ENCODE measurements around the gene WDCP. TPM values are rescaled to one million over a fixed set of nuclear protein-coding genes. Genes with fewer than 3 reads are reported as not detected.

WDCP gene
- total RNA-seq, 1 experiment from 2014 or later, result 19.9 TPM

- Histone ChIP-seq H4K20me1 (ENCODE audit: insufficient read depth) (no peaks in the 10 kb centered on the region), H3K27ac (ENCODE audit: low read depth, low read length) (peak overlapping the region; percentile 81), H3K36me3 (ENCODE audit: control insufficient read depth in 1 of 2, insufficient read depth in 2 of 2, low read length in 2 of 2) (peaks cover 11% of the 10 kb centered on the region in 2 experiments; a peak in 3 of 4 replicates), H3K9me3 (ENCODE audit: control insufficient read depth in 1 of 2, insufficient read depth in 1 of 2, low read depth in 1 of 2, low read length in 2 of 2) (no peaks in the 10 kb centered on the region), H3K79me2 (ENCODE audit: insufficient read depth, low read length) (peaks cover 32% of the 10 kb centered on the region), H3K4me3 (replicated peaks in 1 of 2; ENCODE audit: low read depth in 1 of 2, low read length in 2 of 2) (peak overlapping the region; percentile 64 to 77), H3K4me1 (ENCODE audit: control insufficient read depth in 1 of 2, insufficient read depth in 2 of 2, low read length in 2 of 2) (peaks cover 4 to 15% of the 10 kb centered on the region in 2 experiments; a peak in 3 of 4 replicates), H3K9me2 (ENCODE audit: insufficient read depth) (no peaks in the 10 kb centered on the region), H3K27me3 (ENCODE audit: insufficient read depth, low read length) (no peaks in the 10 kb centered on the region), H3K4me2 (ENCODE audit: low read length) (peak overlapping the region; percentile 83), H2AFZ (ENCODE audit: low read depth, low read length, poor library complexity, severe bottlenecking) (no peak overlapping the region), H3K9ac (ENCODE audit: low read length) (peak overlapping the region; percentile 74)
- DNase-seq (ENCODE audit: low read depth, low spot score) (no peak), ATAC-seq (no peak)
- RAD21 ChIA-PET (ENCODE audit: low non-redundant PET in 1 of 2, low total read pairs in 2 of 2, uncharacterized antibody in 2 of 2, unreplicated experiment in 2 of 2), result no interaction called here
- no TSS peak for BruUV-seq (replicated peaks)
- TF ChIP-seq JUND (IDR thresholded peaks at IDR 0.05), result no peak
- TF ChIP-seq SRF (IDR thresholded peaks at IDR 0.05; ENCODE audit: low read depth), result no peak
- TF ChIP-seq EZH2phosphoT487 (IDR thresholded peaks at IDR 0.05; ENCODE audit: borderline replicate concordance), result no peak
- no peak for TF ChIP-seq REST (IDR thresholded peaks at IDR 0.05; ENCODE audit: low read depth)
- TF ChIP-seq CEBPB (IDR thresholded peaks at IDR 0.05; ENCODE audit: low read depth), result no peak
- TF ChIP-seq ELF1 (IDR thresholded peaks at IDR 0.05; ENCODE audit: borderline replicate concordance, low read depth), result no peak
- TF ChIP-seq EGR1 (IDR thresholded peaks at IDR 0.05; ENCODE audit: low read depth), result no peak
- no peak for TF ChIP-seq CBX3 (IDR thresholded peaks at IDR 0.05; ENCODE audit: low read depth)
- no peak for TF ChIP-seq FOSL1 (IDR thresholded peaks at IDR 0.05; ENCODE audit: low read depth)
- no peak for TF ChIP-seq RAD21 (IDR thresholded peaks at IDR 0.05; ENCODE audit: low read depth)
- TF ChIP-seq POLR2A (IDR thresholded peaks at IDR 0.05; ENCODE audit: borderline replicate concordance, extremely low read depth, insufficient read depth, insufficient read length), result no peak
- TF ChIP-seq EZH2 (IDR thresholded peaks at IDR 0.05), result no peak
- TF ChIP-seq MAX (IDR thresholded peaks at IDR 0.05), result no peak
- TF ChIP-seq ZNF274 (IDR thresholded peaks at IDR 0.05; ENCODE audit: low read depth, low read length), result no peak
- no peak for TF ChIP-seq POLR2AphosphoS5 (IDR thresholded peaks at IDR 0.05; ENCODE audit: low read depth, low read length)
- intact Hi-C loops (cut with micrococcal nuclease), result loop anchor here (2.0 to 5.0 kb wide), 2 partner anchors 27 to 136 kb away; partner anchors contain the start of gene UBXN2A
- POLR2A ChIA-PET, result interaction anchor here (1.0 kb wide), 1 partner anchor 31 kb away, joined by 3 read pairs; no protein-coding TSS in a partner anchor
- CTCF ChIA-PET, result no interaction called here
These were observed 30.7 kb upstream of the WDCP start for GRCh38 chr2:24077879-24078278.

All from HCT116 (cell line).